Measurements from ENCODE around the gene UHRF1. TPM values are rescaled to one million over a fixed set of nuclear protein-coding genes. Genes with fewer than 3 reads are reported as not detected.

The UHRF1 gene
- total RNA-seq, 1 donor from 2014 or later = 2.3 TPM

DNA sequence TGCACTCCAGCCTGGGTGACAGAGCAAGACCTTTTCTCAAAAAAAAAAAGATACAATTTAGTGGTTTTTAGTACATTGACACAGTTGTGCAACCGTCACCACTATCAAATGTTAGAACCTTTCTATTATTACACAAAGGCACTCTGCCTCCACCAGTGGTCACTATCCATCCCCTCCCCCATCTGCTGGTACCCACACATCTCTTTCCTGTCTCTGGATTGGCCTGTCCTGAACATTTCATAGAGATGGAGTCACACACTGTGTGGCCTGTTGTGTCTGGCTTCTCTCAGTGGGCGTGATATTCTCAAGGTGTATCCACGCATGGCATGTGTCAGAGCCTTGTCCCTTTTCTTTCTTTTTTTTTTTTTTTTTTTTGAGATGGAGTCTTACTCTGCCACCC is 70.8 kb downstream of the UHRF1 start:
- DNase-seq (ENCODE audit: missing footprints) (no peak), ATAC-seq (no peak)
- intact Hi-C loops (cut with DNase I) = no loop called here

DNA sequence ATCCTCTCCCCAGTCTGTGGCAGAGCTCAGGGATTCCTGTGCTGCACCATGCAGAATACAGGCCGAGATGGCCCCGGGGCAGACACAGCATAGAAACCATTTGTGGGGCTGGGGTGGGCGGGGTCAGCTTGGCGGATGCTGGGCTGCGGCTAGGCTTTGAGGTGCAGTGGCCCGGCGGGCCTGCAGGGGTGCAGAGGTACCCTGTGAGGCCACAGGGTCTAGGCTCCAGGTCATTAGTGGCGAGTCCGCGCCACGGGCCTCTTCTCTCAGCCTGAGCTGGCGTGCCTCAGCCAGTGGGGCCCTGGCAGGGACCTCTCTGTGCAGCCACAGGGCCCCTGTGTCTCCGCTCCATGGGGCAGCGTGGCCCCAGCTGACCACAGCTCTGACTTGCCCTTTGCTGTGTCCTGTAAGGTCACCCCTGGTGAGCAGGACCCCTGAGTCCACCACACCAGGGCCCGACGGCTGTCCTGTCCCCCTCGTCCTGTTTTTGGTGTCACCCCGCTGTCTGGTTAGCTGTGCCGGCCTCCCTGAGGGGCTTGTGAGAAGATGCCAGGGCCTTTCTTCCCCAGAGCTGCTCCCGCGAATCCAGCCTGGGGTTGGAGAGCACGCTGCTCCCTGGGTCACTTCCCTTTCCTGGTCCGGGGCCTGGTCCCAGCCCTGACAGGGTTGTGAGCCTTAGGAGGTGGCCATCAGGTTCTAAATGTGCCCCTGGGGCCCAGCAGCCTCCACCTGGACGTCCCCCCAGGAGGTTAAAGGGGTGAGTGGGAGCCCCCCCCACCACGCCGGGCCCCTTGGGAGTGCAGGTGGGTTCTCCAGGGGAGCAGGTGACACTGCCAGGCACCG is 71.8 kb downstream of the UHRF1 start:
- intact Hi-C loops (cut with DNase I) = no loop called here
- DNase-seq (ENCODE audit: missing footprints) (no peak), ATAC-seq (no peak)

DNA sequence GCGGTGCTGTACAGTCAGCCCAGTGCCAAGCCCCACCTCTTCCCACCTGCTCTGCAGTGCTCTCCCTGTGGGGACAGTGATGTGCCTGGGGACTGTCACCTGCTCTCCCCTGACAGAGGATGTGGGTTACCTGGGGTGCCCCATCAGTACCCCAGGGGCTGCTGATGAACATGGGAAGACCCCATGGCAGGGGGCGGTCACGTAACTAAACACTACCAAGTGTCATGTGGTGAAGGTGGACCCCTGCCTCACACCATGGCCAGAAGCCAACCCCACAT is 72.3 kb downstream of the UHRF1 start:
- DNase-seq (ENCODE audit: missing footprints) = no peak
- intact Hi-C loops (cut with DNase I) = no loop called here
- ATAC-seq = no peak

DNA sequence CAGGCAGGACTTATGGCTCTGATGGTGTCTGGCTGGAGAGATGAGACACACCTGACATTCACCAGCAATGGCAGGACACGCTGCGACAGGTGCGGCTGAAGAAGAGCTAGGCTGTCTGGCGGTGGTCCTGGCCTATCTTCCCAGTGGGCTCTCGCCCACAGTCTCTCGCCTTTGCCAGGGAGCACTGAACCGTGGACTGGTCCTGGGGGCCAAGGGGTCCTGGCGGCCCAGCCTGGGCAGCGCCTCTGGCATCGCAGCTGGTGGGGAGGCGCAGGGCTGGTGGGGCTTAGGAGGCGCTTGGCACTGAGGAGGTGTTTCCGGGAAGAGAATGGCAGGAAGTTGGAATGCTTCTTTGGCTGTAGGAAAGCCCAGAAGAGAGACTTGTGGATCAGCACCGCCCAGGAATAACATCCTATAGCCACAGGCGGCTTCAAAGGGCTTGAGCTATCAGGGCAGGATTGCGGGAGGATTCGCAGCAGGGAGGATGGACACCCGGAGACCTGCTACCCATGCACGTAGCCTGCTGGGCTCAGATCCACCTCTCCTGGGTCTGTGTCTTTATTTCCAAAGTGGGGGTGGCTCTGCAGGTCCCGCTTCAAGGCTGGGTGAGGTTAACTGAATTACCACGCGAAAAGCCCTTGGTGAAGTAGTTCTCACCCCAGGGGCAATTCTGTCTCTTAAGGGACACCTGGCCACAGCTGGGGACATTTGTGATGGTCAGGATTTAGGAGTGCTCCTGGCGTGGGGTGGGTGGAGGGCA is 74.2 kb downstream of the UHRF1 start:
- ATAC-seq (no peak), DNase-seq (ENCODE audit: missing footprints) (no peak)
- intact Hi-C loops (cut with DNase I) = no loop called here

DNA sequence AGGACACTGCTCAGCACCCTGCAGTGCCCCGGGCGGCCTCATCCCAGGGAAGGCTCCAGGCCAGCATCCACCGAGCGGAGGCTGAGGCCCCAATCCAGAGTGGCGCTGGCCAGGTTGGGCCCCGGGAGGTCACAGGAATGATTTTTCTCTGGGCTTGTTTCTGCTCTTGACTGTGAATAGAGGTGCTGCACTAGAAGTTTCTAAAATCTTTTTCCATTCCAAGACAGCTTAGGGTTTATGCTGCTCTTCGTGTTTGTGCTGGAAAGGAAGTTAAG is 74.7 kb downstream of the UHRF1 start:
- ATAC-seq = peak; percentile 15

DNA sequence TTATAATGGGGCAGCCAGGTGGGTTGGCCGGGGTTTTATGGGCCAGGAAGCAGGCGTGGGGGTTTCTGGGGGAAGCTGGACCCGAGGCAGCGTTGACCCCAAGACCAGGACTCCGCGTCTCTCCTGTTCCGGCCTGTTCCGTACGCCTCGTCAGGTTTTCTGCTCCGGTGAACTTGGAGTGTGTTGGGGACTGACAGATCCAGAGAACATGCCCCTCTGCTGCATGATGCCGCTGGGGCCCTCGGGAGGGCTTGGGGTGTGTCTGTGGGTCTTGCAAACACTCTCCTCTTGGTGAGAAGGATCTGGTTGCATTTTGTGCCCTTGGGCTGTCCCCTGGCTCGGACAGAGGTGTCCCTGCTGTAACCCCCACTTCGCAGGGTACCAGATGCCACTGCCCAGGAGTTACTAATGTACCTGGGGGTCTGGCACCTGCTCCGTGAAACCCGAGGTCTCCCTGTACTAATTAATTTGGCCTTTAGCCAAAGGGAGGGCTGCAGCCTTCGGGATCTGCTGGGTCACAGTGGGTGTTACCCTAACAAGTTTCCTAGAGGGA is 75.2 kb downstream of the UHRF1 start:
- DNase-seq (ENCODE audit: missing footprints) (no peak), ATAC-seq (no peak)
- intact Hi-C loops (cut with DNase I) = no loop called here

More for the DNA sequence above, 74.7 kb downstream of the UHRF1 start:
- no peak for DNase-seq (ENCODE audit: missing footprints)
- intact Hi-C loops (cut with DNase I) = no loop called here

DNA sequence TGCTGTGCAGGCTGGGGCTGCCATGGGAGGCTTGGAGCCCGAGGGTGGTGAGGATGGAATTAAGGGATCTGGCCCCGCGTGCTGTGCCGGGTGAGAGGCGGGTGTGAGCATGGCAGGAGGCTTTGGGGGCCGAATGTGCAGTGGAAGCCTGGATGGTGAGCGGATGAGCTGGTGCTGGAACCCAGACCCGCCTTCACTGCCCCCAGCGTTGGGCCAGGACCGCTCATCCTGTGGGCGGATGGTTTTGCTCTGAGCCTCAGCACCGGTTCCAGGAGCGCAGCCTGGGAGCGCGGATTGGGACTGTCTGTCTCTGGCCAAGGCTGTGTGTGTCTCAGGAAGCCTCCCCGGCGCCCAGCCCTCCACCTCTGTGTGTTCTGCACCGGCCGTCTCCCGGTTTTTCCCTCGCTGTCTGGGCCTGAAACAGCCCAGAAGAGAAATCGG is 76.3 kb downstream of the UHRF1 start:
- ATAC-seq (no peak), DNase-seq (ENCODE audit: missing footprints) (no peak)
- intact Hi-C loops (cut with DNase I) = loop anchor here (5.0 kb wide), 1 partner anchor 42 kb away; no protein-coding TSS in a partner anchor

DNA sequence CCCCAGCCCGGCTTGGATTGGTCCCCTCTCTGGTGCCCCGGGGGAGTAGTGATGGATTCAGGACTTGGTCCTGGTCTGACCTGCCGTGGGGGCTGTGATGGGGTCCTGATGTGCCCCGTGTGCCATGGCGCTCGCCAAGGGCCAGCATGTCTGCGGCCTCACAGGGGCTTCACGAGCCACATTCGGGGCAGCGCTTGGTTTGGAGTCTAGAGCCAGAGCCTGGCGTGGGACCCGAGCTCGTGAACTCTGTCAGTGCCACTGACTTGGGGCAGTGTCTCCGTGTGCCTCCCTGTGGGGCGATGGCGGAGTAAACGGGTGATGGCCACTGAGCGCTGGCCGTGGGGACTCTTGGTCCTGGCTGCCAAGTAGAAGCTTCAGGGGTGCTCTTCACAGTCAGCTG is 76.8 kb downstream of the UHRF1 start:
- DNase-seq (ENCODE audit: missing footprints) (no peak), ATAC-seq (no peak)
- intact Hi-C loops (cut with DNase I) = loop anchor here (5.0 kb wide), 1 partner anchor 41 kb away; no protein-coding TSS in a partner anchor

DNA sequence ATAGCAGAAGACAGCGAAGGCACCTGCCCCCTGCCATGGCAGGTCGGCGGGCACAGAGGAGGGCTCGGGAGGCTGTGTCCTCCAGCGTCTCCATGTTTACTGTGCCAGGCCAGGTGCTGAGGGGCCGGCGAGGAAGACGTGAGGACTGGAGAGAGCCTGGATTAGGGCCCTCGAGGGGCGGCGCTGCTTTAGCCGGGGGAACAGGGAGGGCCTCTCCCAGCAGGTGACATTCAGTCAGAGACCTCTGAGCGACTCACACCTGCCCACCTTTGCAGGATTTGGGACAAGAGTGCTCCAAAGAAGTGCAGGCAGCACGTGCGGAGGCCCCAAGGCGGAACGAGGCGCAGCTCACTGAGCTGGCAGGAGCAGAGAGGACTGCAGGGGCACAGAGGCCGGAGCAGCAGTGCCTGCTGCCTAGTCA is 77.2 kb downstream of the UHRF1 start:
- no peak for DNase-seq (ENCODE audit: missing footprints)
- no peak for ATAC-seq
- intact Hi-C loops (cut with DNase I) = loop anchor here (5.0 kb wide), 1 partner anchor 41 kb away; no protein-coding TSS in a partner anchor

DNA sequence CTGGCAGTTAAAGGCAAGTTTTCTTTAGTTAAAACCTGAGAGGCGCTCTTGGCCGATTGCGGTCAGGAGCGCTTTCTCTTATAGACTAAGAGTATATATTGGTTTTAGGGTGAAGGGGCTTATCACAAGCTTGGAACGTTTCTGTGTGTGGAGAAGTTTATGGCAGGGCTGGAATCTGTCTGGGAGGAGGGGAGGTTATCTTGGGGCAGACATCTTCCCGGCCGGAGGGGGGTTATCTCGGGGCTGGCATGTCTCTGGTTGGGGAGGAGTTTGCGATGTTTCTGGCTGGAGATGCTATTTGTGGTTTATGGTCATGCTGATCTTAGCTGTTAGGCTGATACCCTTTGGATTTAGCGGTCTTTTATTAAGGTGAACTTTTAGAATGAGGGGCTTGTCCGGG is 78.0 kb downstream of the UHRF1 start:
- DNase-seq (ENCODE audit: missing footprints) = no peak
- intact Hi-C loops (cut with DNase I) = loop anchor here (5.0 kb wide), 1 partner anchor 40 kb away; no protein-coding TSS in a partner anchor
- no peak for ATAC-seq

DNA sequence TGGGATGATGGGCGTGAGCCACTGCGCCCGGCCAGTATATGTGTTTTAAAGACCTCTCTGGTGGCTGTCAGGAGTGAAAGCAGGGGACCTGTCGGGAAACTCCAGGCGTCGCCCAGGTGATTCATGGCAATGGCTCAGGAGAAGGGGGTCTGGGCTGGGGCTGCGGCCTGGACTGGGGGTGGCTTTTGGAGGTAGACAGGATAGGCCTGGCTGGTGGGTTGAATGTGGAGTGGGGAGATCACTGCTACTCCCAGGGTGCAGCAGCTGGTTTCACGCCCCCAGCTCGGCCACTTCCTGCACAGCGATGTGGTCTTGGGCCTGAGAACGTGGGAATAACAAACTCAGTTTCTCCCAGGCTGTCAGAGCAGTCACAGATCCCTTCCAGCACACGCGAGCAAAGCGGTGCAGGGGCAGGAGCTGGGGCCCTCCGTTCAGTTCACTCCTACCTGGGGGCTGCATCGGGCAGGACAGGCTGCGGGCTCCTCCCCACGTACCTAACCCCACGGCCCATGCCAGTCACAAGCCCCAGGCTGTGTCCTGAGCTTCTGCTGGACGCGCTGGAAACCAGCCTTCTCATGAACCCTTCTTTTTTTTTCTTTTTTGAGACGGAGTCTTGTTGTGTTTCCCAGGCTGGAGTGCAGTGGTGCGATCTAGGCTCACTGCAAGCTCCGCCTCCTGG is 78.5 kb downstream of the UHRF1 start:
- no peak for ATAC-seq
- intact Hi-C loops (cut with DNase I) = loop anchor here (5.0 kb wide), 1 partner anchor 39 kb away; no protein-coding TSS in a partner anchor
- DNase-seq (ENCODE audit: missing footprints) = no peak

DNA sequence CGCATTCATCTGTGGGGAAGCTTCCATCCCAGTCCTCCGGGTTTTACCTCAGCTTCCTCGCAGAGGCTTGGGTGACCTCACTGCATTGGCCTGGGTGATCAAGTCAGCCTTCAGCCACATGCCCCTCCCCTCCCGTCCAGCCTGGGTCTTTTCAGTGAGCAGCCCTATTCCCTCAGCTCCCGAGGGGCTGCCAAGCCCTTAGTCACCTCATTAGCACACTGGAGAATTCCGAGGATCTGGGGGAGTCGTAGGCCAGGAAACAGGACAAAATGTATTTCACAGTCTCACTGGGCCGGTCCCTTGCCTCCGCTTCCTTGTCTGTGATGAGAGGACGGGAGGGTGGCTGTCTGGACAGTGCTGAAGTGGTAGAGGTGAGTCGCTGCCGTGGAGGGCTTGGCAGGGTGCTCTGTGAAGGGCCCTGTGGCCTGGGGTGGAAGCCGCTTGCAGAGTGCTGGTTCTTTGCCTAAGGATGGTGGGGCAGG is 79.5 kb downstream of the UHRF1 start:
- intact Hi-C loops (cut with DNase I) = loop anchor here (5.0 kb wide), 1 partner anchor 38 kb away; no protein-coding TSS in a partner anchor
- peak; percentile 78 for ATAC-seq

DNA sequence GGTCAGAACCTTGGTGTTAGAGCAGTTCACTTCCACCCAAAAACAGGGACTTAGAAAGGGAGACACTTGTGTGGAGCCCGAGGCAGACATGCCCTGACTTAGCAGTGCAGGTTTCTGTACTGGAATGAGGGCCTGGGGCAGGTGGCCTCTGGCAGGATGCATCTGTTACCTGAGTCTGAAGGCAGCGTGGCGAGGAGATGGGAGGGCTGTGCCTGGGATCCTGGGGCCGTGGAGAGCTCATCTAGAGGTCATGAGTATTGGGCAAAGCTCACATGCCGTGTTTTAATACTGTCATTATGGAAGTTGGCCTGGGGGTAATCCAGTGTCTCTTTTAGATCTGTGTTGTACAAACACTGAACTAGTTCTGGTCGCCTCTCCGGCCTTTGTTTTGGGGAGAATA is 81.0 kb downstream of the UHRF1 start:
- no peak for DNase-seq (ENCODE audit: missing footprints)

More for the DNA sequence above, 79.5 kb downstream of the UHRF1 start:
- no peak for DNase-seq (ENCODE audit: missing footprints)

DNA sequence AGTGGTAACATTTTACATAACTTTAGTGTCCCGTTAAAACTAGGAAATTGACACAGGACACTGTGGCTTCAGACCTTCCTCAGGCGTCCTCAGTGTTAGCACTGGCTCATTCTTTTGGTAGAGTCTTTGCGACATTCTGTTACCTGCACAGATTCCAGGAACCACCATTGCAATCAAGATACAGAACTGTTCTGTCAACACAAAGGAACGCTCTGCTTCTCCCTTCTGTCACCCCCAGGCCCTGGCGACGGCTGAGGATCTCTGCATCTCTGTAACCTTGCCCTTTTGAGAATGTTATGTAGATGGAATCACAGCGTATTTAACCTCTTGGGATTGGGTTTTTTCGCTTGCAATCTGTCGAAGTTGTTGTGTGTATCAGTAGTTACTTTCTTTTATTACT is 82.2 kb downstream of the UHRF1 start:
- intact Hi-C loops (cut with DNase I) = no loop called here
- DNase-seq (ENCODE audit: missing footprints) = no peak
- no peak for ATAC-seq

More for the DNA sequence above, 81.0 kb downstream of the UHRF1 start:
- intact Hi-C loops (cut with DNase I) = no loop called here
- ATAC-seq = no peak

DNA sequence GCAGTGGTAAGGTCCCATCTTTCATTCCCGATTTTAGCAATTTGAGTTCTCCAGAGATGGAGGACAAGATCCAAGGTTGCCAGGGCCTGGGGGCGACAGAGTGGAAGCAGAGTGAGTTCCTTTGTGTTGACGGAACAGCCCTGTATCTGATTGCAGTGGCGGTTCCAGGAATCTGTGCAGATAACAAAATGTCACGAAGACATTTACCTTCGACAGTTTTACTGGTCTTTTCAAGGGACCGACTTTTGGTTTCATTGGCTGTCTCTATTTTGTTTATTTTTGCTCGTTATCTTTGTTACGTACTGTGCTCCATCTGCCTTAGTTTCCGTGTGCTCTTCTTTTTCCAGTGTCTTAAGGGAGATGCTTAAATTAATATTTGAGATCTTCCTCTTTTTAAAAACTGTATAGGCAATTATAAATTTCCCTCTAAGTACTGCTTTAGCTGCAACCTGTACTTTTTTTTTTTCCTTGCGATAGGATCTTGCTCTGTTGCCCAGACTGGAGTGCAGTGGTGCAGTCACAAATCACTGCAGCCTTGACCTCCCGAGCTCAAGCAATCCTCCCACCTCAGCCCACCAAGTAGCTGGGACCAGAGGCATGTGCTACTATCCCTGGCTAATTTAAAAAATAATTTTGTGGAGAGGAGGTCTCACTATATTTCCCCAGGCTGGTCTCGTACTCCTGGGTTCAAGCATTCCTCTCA is 82.8 kb downstream of the UHRF1 start:
- ATAC-seq = no peak
- DNase-seq (ENCODE audit: missing footprints) = no peak
- intact Hi-C loops (cut with DNase I) = no loop called here

DNA sequence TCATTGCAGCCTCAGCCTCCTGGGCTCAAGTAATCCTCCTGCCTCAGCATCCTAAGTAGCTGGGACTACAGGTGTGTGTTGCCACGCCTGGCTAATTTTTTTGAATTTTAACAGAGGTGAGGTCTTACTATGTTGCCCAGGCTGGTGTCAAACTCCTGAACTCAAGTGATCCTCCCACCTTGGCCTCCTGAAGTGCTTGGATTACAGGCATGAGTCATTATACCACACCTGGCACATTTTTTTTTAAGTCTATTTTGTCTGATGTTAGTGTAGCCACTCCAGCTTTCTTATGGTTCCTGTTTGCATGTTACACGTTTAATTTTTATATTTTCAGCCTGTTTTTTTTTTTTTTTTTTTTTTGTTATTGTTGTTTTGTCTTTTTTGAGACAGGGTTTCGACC is 84.4 kb downstream of the UHRF1 start:
- no peak for DNase-seq (ENCODE audit: missing footprints)
- intact Hi-C loops (cut with DNase I) = no loop called here
- no peak for ATAC-seq

DNA sequence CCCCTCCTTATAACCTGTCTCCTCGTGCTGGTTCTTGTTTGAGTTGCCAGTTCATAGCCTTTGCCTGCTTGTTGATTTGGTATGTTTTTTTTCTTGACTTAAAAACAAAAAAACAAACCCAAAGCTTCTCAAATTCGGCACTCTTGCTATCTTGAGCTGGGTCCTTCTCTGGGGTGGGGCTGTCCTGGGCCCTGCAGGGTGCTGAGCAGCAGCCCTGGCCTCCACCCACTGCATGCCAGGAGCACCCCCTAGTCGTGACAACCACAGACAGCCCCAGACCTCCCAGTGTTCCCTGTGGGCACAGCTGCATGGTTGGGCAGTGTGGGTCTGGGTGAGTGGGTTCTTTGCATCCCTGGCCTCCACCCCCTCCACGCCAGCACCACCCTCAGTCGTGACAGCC is 87.4 kb downstream of the UHRF1 start:
- DNase-seq (ENCODE audit: missing footprints) = no peak
- ATAC-seq = no peak
- intact Hi-C loops (cut with DNase I) = no loop called here

DNA sequence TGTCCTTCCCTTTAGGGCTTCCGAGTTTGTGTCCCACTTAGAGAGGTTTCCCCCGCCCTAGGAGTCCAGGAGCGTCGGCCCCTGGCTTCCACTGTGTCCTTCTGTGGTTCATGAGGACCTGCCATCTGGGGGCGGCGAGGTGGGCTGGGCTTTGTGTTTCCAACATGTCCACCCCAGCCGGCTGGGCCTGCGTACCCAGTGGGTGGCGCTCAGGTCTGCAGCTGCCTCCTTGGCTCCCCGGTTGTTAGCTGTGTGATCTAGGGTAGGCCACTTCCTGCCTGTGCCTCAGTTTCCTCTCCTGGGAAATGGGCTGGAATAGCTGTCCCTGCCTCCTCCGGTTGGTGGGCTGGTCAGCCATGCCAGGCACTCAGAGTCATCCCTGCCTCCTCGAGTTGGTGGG is 88.0 kb downstream of the UHRF1 start:
- ATAC-seq = no peak
- intact Hi-C loops (cut with DNase I) = no loop called here

More for the DNA sequence above, 88.0 kb downstream of the UHRF1 start:
- DNase-seq (ENCODE audit: missing footprints) = no peak
